Glutamatergic neuron (in vitro differentiated cells): Measurements from ENCODE around the gene DPF3. TPM values are rescaled to one million over a fixed set of nuclear protein-coding genes. Genes with fewer than 3 reads are reported as not detected.

Source experiments
- DNase-seq: peaks from one replicate; pipeline ENCODE4 v3.0.0; 2022
- H3K27ac Mint-ChIP-seq: one replicate; pipeline ENCODE4 v1.8.0; 2020; ENCODE audit warnings: mild to moderate bottlenecking, mixed read lengths, inconsistent platforms; ENCODE audit not compliant: unreplicated experiment
- H3K27me3 Mint-ChIP-seq: one replicate; pipeline ENCODE4 v1.8.0; 2020; ENCODE audit warnings: mild to moderate bottlenecking, moderate library complexity, mixed read lengths, inconsistent platforms; ENCODE audit not compliant: unreplicated experiment
- H3K36me3 Mint-ChIP-seq: one replicate; pipeline ENCODE4 v1.8.0; 2020; ENCODE audit warnings: mild to moderate bottlenecking, mixed read lengths, inconsistent platforms; ENCODE audit not compliant: unreplicated experiment
- H3K4me1 Mint-ChIP-seq: one replicate; pipeline ENCODE4 v1.8.0; 2020; ENCODE audit warnings: mild to moderate bottlenecking, low read depth, mixed read lengths, inconsistent platforms; ENCODE audit not compliant: unreplicated experiment
- H3K4me3 Mint-ChIP-seq: one replicate; pipeline ENCODE4 v1.8.0; 2020; ENCODE audit warnings: mild to moderate bottlenecking, mixed read lengths, inconsistent platforms; ENCODE audit not compliant: unreplicated experiment
- H3K9me3 Mint-ChIP-seq: one replicate; pipeline ENCODE4 v1.8.0; 2020; ENCODE audit warnings: mild to moderate bottlenecking, moderate library complexity, mixed read lengths, inconsistent platforms; ENCODE audit not compliant: unreplicated experiment
- total RNA-seq: library from RNA; stranded (reverse); fragmentation: NEBNext Ultra II Directional; extraction: Animal tissue kit (Norgen Biotek cat#: 25700); gene quantifications from one replicate; pipeline ENCODE4 v1.2.1, GENCODE V29; 2021; ENCODE audit not compliant: unreplicated experiment
- TF ChIP-seq, protein P1 (sequence below): fragments of 200-600 bp; sonication (generic); IDR thresholded peaks from one replicate; pipeline ENCODE4 v1.5.0; 2021; ENCODE audit not compliant: partially characterized antibody, unreplicated experiment

DPF3 gene
- total RNA-seq, 1 donor from 2014 or later = 13.7 TPM

DNA sequence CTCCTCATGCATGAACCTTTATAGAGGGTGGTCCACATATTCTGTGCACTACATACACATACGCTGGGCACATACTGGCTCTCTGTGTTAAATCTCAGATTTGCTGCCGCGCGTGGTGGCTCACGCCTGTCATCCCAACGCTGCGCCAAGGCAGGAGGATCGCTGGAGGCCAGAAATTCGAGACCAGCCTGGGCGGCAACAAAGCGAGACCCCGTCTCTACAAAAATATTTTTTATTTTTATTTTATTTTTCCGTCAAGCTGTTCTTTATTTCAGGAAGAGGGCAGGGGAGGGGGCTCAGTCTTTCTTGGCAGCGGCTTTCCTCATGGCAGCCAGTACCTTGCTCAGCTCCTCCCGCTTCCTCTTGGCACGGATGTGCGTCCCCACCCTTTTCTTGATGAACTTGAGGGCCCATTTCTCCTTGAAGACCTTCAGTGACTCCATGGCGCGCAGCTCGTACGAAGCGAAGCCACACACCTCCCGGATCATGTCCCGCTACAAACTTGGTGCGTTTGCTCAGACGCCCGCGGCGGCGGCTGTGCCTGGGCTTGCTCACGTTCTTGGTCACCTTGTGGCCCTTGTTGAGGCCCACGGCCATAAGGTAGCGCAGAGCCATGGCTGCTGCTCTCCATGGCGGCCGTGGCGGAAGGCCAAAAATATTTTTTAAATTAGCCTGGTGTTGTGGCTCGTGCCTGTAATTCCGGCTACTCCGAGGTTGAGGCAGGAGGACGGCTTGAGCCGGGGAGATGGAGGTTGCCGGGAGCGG is 35.6 kb upstream of the DPF3 start:
- Mint-ChIP-seq H3K4me3 (no peak overlapping the region), H3K27ac (no peak overlapping the region), H3K9me3 (peaks cover 5% of the 10 kb centered on the region), H3K36me3 (no peaks in the 10 kb centered on the region), H3K4me1 (no peaks in the 10 kb centered on the region), H3K27me3 (no peaks in the 10 kb centered on the region)
- no peak for DNase-seq
- TF ChIP-seq, protein P1, sequence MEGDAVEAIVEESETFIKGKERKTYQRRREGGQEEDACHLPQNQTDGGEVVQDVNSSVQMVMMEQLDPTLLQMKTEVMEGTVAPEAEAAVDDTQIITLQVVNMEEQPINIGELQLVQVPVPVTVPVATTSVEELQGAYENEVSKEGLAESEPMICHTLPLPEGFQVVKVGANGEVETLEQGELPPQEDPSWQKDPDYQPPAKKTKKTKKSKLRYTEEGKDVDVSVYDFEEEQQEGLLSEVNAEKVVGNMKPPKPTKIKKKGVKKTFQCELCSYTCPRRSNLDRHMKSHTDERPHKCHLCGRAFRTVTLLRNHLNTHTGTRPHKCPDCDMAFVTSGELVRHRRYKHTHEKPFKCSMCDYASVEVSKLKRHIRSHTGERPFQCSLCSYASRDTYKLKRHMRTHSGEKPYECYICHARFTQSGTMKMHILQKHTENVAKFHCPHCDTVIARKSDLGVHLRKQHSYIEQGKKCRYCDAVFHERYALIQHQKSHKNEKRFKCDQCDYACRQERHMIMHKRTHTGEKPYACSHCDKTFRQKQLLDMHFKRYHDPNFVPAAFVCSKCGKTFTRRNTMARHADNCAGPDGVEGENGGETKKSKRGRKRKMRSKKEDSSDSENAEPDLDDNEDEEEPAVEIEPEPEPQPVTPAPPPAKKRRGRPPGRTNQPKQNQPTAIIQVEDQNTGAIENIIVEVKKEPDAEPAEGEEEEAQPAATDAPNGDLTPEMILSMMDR = no peak

DNA sequence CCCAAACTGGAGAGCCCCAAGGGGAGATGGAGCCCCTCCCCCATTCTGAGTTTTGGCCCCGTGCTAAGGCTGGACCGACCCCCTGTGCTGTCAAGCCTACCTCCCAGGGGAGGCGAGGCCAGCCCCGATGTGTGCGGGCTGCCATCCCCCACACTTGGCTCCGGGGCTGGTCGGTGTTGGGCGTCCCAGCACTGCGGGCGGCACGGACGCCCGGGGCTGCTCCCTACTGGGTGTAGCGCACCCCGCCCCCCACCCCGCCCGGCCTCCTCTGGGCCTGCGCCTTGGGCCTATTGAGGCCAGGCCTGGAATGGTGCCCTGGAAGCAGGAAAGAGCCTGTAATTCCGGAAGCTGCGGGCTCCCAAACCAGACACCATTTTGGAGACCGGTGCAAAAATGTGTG is 35.0 kb upstream of the DPF3 start:
- Mint-ChIP-seq H3K4me1 (no peaks in the 10 kb centered on the region), H3K36me3 (no peaks in the 10 kb centered on the region), H3K4me3 (no peak overlapping the region), H3K27me3 (no peaks in the 10 kb centered on the region), H3K9me3 (peaks cover 5% of the 10 kb centered on the region), H3K27ac (no peak overlapping the region)
- DNase-seq = no peak
- TF ChIP-seq, protein P1 = no peak

DNA sequence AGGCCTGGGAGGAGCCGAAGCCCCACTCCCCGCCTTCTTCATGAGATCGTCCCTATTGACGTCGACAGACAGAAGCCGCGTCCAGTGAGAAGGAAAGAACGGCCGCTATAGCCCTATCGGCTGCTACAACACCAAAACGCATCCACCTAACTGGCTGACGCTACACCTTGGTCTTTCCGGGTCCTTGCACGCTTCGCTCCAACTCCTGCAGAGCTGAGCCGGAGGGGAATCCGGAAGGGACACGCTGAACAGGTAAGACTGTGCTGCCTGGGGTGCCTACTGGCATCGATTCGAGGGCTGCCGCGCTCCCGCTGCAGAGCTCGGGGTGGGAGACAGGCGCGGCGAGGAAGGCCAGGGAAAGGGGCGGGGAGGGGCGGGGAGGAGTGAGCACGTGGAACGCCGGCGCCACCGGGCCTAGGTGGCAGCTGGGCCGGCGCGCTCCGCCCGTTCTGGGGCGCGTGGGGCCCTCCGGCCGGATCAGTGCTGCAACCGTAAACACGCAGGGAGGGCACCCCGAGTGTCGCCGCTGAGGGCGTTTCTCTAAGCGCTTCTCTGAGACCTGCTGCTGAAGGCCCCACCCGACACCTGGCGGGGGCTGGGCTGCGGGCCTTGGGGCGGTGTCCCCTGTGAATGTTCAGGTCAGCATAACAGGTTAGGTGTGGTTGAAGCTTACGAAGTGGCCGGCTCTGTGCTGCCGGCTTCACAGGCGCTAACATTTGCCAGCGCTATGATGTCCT is 32.6 kb upstream of the DPF3 start, which contains the start of gene DCAF4:
TSS of gene DCAF4 (plus strand) at position 173 of the 737 bp plus-strand sequence. CDS start 11,515 bp downstream, outside the sequence.
- Mint-ChIP-seq H3K4me3 (peak within 1 kb of the TSS; percentile 91), H3K27ac (peak within 1 kb of the TSS; percentile 64), H3K27me3 (no peaks in the 10 kb centered on the region), H3K4me1 (no peaks in the 10 kb centered on the region), H3K36me3 (no peaks in the 10 kb centered on the region), H3K9me3 (peaks cover 5% of the 10 kb centered on the region)
- DNase-seq = peak; percentile 93
- TF ChIP-seq, protein P1 = no peak

DNA sequence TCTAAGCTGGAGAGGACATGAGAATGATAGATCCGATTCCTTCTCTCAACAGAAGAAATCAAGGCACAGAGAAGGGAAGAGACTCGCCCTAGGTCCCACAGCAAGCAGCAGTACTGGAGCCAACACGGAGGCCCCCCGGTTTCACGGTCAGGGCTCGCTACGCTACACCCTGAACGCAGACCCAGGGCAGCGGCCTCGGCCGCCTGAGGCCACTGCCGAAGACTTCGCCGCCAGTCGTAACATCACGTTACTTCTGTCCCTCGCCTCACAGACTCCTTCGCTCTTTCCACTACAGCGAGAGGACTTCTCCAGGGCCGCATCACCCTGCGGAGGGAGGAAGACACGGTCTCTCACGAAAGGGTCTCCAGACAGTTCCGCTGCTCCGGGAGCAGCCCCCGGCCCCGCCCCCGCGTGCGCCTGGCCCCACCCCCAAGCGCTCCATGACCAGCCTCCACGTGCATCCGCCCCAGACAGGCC is 32.0 kb upstream of the DPF3 start:
- H3K27ac Mint-ChIP-seq = no peak overlapping the region
- H3K9me3 Mint-ChIP-seq = peaks cover 5% of the 10 kb centered on the region
- TF ChIP-seq, protein P1 = no peak
- peak overlapping the region; percentile 91 for H3K4me3 Mint-ChIP-seq
- no peaks in the 10 kb centered on the region for H3K4me1 Mint-ChIP-seq
- DNase-seq = no peak
- H3K36me3 Mint-ChIP-seq = no peaks in the 10 kb centered on the region
- no peaks in the 10 kb centered on the region for H3K27me3 Mint-ChIP-seq
